ENCODE measurements around the gene FRMD3. TPM values are rescaled to one million over a fixed set of nuclear protein-coding genes. Genes with fewer than 3 reads are reported as not detected.

The FRMD3 gene
- total RNA-seq, 1 experiment from 2014 or later = 0.55 TPM

DNA sequence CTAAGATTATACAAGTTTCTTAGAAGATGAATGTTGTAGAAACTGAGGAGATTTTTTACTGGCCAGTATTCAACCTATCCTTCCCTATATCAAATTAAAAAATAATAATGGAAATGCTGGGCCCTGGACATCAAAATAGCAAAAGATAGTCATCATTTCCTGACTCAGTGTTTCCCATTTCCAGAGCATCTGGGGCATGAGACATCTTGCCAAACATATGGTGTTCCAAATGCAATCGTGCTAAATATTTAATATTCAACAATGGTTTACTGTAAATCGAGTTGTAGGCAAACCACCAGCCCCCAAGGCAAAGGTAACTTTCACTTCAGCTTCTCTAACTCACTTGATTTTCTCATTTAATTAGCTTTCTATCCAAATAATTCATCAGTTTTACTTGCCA is 152.9 kb downstream of the FRMD3 start:
- H3K27ac ChIP-seq (ENCODE audit: insufficient read length, low read depth, low read length) = no peak overlapping the region
- no peak overlapping the region for H3K4ac ChIP-seq (ENCODE audit: low read depth, low read length)

More for the DNA sequence above, 152.9 kb downstream of the FRMD3 start:
- no peak for DNase-seq
- Histone ChIP-seq H2BK12ac (ENCODE audit: insufficient read length, low read depth, low read length) (no peak overlapping the region), H3K27me3 (ENCODE audit: insufficient read depth, low read length) (no peaks in the 10 kb centered on the region), H3K18ac (ENCODE audit: insufficient read length, low read depth, low read length) (no peak overlapping the region), H2AK5ac (ENCODE audit: insufficient read length, low read length) (no peak overlapping the region), H3K9ac (ENCODE audit: extremely low read depth, insufficient read length, low read length) (no peak overlapping the region), H3K79me2 (ENCODE audit: insufficient read depth, low read length) (no peaks in the 10 kb centered on the region), H2BK15ac (ENCODE audit: low read depth, low read length) (no peak overlapping the region), H3K14ac (ENCODE audit: insufficient read depth, low read length) (no peak overlapping the region), H2BK120ac (ENCODE audit: low read depth, low read length, poor library complexity, severe bottlenecking) (no peak overlapping the region), H3K79me1 (ENCODE audit: insufficient read depth, low read depth, low read length, poor library complexity, severe bottlenecking) (no peaks in the 10 kb centered on the region), H4K20me1 (ENCODE audit: control insufficient read depth, insufficient read depth, insufficient read length) (no peaks in the 10 kb centered on the region), H2AFZ (ENCODE audit: low read length) (no peak overlapping the region), H3K9me3 (ENCODE audit: control insufficient read depth, low read depth, low read length) (no peaks in the 10 kb centered on the region), H3K56ac (ENCODE audit: insufficient read length, low read depth, low read length) (no peak overlapping the region), H3K4me2 (ENCODE audit: insufficient read depth, insufficient read length, low read length) (no peak overlapping the region), H2BK20ac (ENCODE audit: low read depth, low read length, poor library complexity, severe bottlenecking) (no peak overlapping the region), H3T11ph (ENCODE audit: low read length) (no peak overlapping the region), H4K5ac (ENCODE audit: insufficient read length, low read depth, low read length) (no peak overlapping the region), H2BK5ac (ENCODE audit: insufficient read length, low read length) (no peak overlapping the region), H4K8ac (replicated peaks; ENCODE audit: insufficient read length, low read depth, low read length) (no peak overlapping the region), H3K23ac (ENCODE audit: insufficient read length, low read depth, low read length) (no peak overlapping the region), H4K91ac (ENCODE audit: insufficient read length, low read depth, low read length) (no peak overlapping the region), H3K23me2 (ENCODE audit: insufficient read length, low read depth, low read length, poor library complexity, severe bottlenecking) (no peaks in the 10 kb centered on the region), H3K4me1 (ENCODE audit: insufficient read depth, low read length) (no peaks in the 10 kb centered on the region)
- WGBS (ENCODE audit: extremely low coverage, insufficient read length, low lambda C conversion rate) = no CpG with 5 or more reads among the region's 2 CpGs
- no peaks in the 10 kb centered on the region for H3K4me1 Mint-ChIP-seq
- peaks cover 0 to 6% (median 0%) of the 10 kb centered on the region in 3 experiments; a peak in 2 of 7 replicates for H3K36me3 Mint-ChIP-seq (ENCODE audit: insufficient read depth in 1 of 3, low read depth in 3 of 3)
- H3K27ac Mint-ChIP-seq = no peak overlapping the region
- H3K4me3 Mint-ChIP-seq = no peak overlapping the region
- TF ChIP-seq, protein P1, sequence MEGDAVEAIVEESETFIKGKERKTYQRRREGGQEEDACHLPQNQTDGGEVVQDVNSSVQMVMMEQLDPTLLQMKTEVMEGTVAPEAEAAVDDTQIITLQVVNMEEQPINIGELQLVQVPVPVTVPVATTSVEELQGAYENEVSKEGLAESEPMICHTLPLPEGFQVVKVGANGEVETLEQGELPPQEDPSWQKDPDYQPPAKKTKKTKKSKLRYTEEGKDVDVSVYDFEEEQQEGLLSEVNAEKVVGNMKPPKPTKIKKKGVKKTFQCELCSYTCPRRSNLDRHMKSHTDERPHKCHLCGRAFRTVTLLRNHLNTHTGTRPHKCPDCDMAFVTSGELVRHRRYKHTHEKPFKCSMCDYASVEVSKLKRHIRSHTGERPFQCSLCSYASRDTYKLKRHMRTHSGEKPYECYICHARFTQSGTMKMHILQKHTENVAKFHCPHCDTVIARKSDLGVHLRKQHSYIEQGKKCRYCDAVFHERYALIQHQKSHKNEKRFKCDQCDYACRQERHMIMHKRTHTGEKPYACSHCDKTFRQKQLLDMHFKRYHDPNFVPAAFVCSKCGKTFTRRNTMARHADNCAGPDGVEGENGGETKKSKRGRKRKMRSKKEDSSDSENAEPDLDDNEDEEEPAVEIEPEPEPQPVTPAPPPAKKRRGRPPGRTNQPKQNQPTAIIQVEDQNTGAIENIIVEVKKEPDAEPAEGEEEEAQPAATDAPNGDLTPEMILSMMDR (conservative IDR thresholded peaks at IDR 0.05) = no peak
- H3K27me3 Mint-ChIP-seq (ENCODE audit: low read depth) = no peaks in the 10 kb centered on the region
- peaks cover 0 to 4% of the 10 kb centered on the region in 2 experiments; a peak in 2 of 5 replicates for H3K9me3 Mint-ChIP-seq

Data from H9 (cell line).